DOHH2 (cell line): Measurements from ENCODE around the gene TOR2A.

Experiments used
- EZH2phosphoT487 ChIP-seq: fragments of 200-600 bp; sonication (generic); IDR thresholded peaks from 2 replicates; pipeline ENCODE4 v1.6.1; 2017; ENCODE audit warnings: borderline replicate concordance, mild to moderate bottlenecking, antibody characterized with exemption, low read length, moderate library complexity, mixed read lengths
- TF ChIP-seq, protein P1 (sequence below): fragments of 200-600 bp; sonication (generic); IDR thresholded peaks from one replicate; pipeline ENCODE4 v1.5.1; 2014; ENCODE audit warnings: antibody characterized with exemption, mild to moderate bottlenecking, low read depth, low read length; ENCODE audit not compliant: poor library complexity, severe bottlenecking

- TF ChIP-seq, protein P1, sequence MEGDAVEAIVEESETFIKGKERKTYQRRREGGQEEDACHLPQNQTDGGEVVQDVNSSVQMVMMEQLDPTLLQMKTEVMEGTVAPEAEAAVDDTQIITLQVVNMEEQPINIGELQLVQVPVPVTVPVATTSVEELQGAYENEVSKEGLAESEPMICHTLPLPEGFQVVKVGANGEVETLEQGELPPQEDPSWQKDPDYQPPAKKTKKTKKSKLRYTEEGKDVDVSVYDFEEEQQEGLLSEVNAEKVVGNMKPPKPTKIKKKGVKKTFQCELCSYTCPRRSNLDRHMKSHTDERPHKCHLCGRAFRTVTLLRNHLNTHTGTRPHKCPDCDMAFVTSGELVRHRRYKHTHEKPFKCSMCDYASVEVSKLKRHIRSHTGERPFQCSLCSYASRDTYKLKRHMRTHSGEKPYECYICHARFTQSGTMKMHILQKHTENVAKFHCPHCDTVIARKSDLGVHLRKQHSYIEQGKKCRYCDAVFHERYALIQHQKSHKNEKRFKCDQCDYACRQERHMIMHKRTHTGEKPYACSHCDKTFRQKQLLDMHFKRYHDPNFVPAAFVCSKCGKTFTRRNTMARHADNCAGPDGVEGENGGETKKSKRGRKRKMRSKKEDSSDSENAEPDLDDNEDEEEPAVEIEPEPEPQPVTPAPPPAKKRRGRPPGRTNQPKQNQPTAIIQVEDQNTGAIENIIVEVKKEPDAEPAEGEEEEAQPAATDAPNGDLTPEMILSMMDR = no peak
- no peak for TF ChIP-seq EZH2phosphoT487
These were observed 32.3 kb upstream of the TOR2A start for GRCh38 chr9:127767410-127767809.
